ENCODE results near the gene AFG3L2.
"Not testable (repeated sequence)": the region's sequence is repeated elsewhere in the genome, so short reads cannot be mapped to it uniquely, and the experiment has no call there.

AFG3L2 gene

GRCh38 chr18:12397254-12397653, 20.2 kb upstream of the AFG3L2 start:
- no peak for DNase-seq (ENCODE audit: low read depth in 3 of 3)

- no peak for DNase-seq (ENCODE audit: low read depth in 3 of 3)
Measured at GRCh38 chr18:12394428-12394827, 17.4 kb upstream of the AFG3L2 start.

DNA sequence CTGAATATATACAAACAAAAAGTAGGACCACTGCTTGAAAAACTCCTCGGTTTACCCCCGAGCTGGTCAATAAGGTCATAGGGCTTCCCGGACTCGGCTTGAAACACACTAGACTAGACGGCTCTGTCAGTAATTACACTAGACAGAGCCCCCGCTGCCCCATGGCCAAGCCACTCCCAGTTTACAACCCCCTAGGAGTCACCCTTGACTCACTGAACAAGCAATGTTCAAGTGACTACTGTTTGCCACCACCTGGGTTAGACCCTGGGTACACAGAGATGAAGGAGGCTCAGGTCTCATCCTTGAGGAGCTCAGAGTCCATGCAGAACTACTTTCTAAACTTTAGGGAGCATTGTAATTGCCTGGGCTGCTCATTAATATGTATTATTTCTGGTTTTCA, 17.0 kb upstream of the AFG3L2 start:
- DNase-seq (ENCODE audit: low read depth in 3 of 3): no peak

- DNase-seq (ENCODE audit: low read depth in 3 of 3): no peak
Measured at GRCh38 chr18:12393510-12393909, 16.5 kb upstream of the AFG3L2 start.

GRCh38 chr18:12391487-12392165, 14.6 kb upstream of the AFG3L2 start:
- peak in 1 of 3 donors; percentile 33 for DNase-seq (ENCODE audit: low read depth in 3 of 3)

DNA sequence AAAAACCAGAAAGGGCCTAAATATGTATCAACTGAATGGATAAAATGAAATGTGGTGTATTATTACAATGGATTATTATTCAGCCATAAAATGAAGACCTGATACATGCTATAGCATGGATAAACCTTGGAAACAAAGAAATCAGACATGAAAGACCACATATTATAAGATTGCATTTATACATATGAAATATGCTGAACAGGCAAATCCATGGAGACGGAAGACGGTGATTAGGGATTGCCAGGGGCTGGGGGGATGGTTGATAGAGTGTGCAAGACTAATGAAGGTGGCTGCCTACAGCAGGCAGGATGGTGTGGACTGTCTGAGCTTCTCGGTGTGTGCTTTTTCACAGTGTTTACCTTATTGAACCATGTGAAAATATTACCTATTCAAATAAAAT, 11.4 kb upstream of the AFG3L2 start:
- no peak for DNase-seq (ENCODE audit: low read depth in 3 of 3)

DNA sequence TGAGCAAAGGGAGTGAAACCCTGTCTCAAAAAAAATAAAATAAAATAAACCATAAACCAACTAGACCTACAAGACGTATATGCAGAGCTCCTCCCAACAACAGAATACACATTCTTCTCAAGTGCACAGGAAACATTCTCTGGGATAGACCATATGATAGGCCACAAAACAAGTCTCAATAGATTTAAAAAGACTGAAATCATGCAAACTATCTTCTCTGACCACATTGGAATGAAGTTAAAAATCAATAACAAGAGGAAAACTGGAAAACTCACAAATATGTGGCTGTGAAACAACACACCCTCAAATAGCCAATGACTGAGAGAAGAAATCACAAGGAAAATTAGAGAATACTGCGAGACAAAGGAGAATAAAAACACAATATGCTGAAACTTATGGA, 7.2 kb upstream of the AFG3L2 start:
- no peak for DNase-seq (ENCODE audit: low read depth in 3 of 3)

DNA sequence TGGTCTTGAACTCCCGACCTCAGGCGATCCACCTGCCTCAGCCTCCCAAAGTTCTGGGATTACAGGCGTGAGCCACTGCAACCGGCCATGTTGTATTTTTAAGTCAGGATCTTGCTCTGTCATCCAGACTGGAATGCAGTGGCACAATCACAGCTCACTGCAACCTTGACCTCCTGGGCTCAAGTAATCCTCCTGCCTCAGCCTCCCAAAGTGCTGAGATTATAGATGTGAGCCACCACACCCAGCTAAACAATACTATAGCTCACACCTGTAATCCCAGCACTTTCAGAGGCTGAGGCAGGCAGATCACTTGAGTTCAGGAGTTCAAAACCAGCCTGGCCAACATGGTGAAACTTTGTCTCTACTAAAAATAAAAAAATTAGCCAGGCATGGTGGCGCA, 6.7 kb upstream of the AFG3L2 start:
- not testable (repeated sequence) for DNase-seq (ENCODE audit: low read depth in 3 of 3)

DNA sequence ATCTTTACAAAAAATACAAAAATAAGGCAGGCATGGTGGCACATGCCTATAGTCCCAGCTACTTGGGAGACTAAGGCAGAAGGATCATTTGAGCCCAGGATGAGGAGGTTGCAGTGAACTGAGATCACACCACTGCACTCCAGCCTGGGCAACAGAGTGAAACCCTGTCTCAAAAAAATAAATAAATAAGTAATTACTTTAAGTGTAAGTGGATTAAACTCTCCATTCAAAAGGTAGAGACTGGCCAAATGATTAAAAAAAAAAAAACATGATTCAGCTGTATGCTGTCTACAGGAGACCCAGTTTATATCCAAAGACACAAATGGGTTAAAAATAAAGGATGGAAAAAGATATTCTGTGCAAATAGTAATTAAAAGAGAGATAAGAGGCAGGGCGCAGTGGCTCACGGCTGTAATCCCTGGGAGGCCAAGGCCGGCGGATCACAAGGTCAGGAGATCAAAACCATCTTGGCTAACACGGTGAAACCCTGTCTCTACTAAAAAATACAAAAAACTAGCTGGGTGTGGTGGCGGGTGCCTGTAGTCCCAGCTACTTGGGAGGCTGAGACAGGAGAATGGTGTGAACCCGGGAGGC, 5.3 kb upstream of the AFG3L2 start:
- DNase-seq (ENCODE audit: low read depth in 3 of 3): not testable (repeated sequence)

DNA sequence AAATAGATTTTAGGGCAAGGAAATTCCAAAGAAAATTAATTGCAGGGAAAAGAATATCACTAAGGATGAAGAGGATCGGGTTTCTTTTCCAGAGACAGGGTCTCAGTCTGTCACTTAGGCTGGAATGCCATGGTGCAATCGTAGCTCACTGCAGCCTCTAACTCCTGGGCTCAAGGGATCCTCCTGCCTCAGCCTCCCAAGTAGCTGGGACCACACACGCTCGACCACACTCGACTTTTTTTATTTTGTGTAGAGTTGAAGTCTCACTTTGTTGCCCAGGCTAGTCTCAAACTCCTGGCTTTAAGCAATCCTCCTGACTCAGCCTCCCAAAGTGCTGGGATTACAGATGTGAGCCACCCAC, 1.2 kb upstream of the AFG3L2 start:
- not testable (repeated sequence) for DNase-seq (ENCODE audit: low read depth in 3 of 3)

- no peak for DNase-seq (ENCODE audit: low read depth in 3 of 3)
Measured at GRCh38 chr18:12377556-12378197, 650 bp upstream of the AFG3L2 start.

DNA sequence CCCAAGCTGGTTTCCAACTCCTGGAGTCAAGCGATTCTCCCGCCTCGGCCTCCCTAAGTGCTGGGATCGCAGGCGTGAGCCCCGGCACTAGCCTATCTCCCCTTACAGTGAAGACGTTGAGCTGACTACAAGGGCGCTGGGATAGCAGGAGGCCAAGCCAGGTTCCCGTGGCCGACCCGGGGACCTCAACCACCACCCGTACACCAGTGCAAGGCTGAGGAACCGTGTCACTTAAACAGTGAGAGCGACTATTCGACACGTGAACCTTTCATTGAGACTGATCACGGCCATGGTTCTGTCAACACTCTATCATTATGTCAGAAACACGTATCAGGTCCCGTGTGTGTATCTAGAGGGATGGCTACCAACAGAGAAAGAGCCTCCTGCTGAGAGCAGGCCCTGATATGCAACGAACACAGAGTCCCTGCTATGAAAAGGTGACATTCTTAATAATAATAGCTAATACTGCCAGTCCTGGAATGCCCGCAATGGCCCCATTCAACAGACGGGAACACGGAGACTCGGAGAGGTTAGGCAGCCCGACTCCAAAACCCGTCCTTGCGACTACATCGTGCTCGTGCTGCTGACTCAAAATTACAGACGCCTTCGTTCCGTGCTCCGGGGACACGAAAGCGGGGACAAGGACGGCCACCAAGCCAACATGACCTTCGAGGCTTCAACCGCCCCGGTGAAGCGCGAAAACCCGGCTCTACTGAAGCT, 833 bp downstream of the AFG3L2 start:
- no peak for DNase-seq (ENCODE audit: low read depth in 3 of 3)

DNA sequence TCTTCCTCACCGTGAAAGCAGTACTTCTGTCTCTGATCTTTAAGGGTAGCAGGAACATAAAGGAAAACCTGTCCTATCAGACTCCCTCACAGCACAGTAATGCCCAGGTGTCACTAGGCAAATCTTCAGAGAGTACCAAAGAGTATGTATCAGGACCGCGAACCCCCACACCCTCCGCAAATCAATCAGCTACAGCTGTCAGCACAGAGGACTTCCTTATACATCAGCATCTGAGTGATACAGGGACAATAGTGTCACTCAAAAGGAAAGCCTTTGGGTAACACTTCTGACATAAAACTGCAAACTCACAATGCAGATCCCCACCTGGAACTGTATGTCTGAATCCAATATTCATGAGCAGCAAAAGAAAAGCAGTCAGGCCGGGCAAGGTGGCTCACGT, 2.6 kb downstream of the AFG3L2 start:
- no peak for DNase-seq (ENCODE audit: low read depth in 3 of 3)

DNA sequence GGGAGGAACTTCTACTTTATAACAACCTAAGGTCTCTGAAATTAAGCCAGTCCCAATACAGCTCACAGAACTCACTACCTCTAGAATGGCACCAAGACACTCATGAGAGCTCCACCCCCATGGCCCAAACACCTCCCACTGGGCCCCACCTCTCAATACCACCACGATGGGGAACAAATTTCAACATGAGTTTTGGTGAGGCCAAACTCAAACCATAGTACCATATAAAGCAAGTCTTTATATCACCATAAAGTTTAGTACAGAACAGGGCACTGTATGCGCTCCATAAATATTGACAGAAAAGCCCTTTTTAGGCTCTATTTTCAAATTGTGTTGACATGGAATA, 3.3 kb downstream of the AFG3L2 start:
- no peak for DNase-seq (ENCODE audit: low read depth in 3 of 3)

DNA sequence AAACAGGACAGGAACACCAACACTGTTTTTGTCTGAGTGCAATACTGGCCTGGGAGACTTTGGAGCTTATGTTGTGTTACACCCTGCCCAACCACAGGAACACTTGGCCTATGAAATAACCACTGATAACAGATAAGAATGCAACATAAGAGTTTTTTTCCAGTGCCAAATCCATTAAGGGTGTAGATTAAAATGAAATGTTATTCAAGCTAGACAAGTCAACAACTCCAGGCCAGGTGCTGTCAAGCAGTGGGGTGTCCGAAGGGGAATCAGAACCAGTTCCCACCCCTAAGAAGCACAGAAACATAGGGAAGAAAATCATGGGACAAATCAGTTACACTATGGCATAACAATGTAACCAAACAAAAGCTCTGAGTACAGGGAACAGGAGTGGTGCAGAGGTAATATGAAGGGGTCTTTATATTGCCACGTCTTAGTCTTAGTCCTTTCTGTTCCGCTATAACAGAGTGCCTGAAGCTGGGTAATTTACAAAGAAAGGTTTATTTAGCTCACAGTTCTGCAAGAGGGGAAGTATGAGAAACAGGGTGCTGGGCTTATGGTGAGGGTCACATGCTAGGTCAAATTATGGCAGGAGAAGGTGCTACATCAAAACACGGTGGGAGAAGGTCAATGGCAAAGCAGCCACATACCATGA, 3.8 kb downstream of the AFG3L2 start:
- no peak for DNase-seq (ENCODE audit: low read depth in 3 of 3)

- DNase-seq (ENCODE audit: low read depth in 3 of 3): no peak
Measured at GRCh38 chr18:12372406-12372805, 4.6 kb downstream of the AFG3L2 start.

GRCh38 chr18:12371590-12371989, 5.4 kb downstream of the AFG3L2 start:
- DNase-seq (ENCODE audit: low read depth in 3 of 3): no peak

- no peak for DNase-seq (ENCODE audit: low read depth in 3 of 3)
Measured at GRCh38 chr18:12369211-12369610, 7.8 kb downstream of the AFG3L2 start.

GRCh38 chr18:12366784-12367183, 10.2 kb downstream of the AFG3L2 start:
- DNase-seq (ENCODE audit: low read depth in 3 of 3): no peak

- DNase-seq (ENCODE audit: low read depth in 3 of 3): no peak
Measured at GRCh38 chr18:12366379-12366778, 10.6 kb downstream of the AFG3L2 start.

- DNase-seq (ENCODE audit: low read depth in 3 of 3): no peak
Measured at GRCh38 chr18:12362473-12363174, 14.4 kb downstream of the AFG3L2 start.

Data from stimulated activated CD4-positive, alpha-beta T cell treated with anti-CD3 and anti-CD28 coated beads, TNF-alpha, amount 100 ng/mL, for 48 hours (primary cell).